OCI-LY3 (cell line): ENCODE measurements around the gene KRT32.

ENCODE experiments used
- CTCF ChIP-seq: fragments of 200-600, 300-600 bp; sonication (generic); IDR thresholded peaks from 2 replicates; pipeline ENCODE4 v1.5.1; 2014; ENCODE audit warnings: antibody characterized with exemption, low read length, low read depth
- EZH2phosphoT487 ChIP-seq: fragments of 200-600 bp; shearing (Covaris generic); IDR thresholded peaks from 2 replicates; pipeline ENCODE4 v1.6.1; 2018; ENCODE audit warnings: antibody characterized with exemption, mixed run types, low read depth

GRCh38 chr17:41474863-41475262, 7.7 kb upstream of the KRT32 start:
- TF ChIP-seq CTCF (no peak), EZH2phosphoT487 (no peak)
